HK-2 (cell line): Measurements from ENCODE around the gene RAPGEF1.
A peak's percentile ranks its signal among the peaks of the same experiment; 100 is the strongest.
"Not testable (repeated sequence)": the region's sequence is repeated elsewhere in the genome, so short reads cannot be mapped to it uniquely, and the experiment has no call there.

ENCODE experiments used
- DNase-seq: peaks from one replicate; pipeline ENCODE4 v3.0.0-alpha.2; 2018; ENCODE audit not compliant: unreplicated experiment

Gene RAPGEF1

DNA sequence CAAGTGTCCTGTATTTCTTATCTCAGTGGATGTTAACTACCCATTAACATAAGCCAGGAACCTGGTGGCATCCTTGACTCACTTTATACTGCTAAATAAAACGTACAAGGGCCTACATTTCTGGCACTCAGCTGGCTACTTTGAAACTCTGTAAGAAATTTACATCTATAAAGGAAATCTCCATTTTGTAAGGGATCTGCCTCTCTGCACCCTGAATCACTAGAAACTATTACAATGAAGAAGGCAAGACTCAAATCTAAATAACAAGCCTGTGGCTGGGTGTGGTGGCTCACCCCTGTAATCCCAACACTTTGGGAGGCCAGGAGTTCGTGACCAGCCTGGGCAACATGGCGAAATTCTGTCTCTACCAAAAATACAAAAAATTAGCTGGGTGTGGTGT lies 51.5 kb downstream of the RAPGEF1 start:
- DNase-seq: no peak

DNA sequence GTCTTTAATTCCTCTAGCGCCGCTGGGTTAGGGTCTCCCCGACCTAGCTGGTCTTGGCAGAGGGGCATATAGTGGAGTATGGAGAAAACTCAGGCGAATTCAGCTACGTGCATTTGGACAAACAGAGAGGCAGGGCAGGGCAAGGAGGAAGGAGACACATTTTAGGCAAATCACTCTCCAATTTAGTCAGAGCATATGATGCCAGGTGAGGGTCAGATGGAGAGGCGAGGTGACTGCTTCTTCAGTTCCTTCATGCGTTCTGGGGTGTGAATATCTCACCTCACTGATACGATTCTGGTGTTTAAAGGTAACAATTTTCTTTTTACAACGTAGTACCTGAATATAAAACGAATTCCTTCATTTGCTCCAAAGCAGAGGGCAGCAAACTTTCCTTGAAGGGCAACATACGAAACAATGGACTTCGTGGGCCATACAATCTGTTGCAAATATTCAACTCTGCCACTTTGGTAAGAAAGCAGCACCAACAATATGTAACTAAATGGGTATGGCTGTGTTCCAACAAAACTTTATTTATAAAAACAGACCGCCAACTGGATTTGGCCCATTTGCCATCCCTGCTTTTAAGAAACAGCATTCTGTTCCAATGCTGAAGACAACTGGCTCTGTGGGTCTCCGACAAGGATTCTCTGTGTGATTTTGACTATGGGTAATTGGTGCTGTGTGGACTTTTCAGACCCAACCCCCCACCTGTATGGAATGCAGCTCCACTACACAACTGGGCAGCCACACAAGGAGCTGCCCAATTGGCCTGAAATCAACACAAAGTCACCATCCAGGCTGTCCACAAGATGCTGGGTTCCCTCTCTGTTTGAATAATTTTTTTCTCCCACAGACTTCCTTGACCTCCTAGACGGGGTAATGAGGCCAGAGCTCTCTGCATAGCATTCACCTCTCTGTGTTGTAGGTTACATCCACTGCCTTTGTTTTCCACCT lies 53.8 kb downstream of the RAPGEF1 start:
- no peak for DNase-seq

DNA sequence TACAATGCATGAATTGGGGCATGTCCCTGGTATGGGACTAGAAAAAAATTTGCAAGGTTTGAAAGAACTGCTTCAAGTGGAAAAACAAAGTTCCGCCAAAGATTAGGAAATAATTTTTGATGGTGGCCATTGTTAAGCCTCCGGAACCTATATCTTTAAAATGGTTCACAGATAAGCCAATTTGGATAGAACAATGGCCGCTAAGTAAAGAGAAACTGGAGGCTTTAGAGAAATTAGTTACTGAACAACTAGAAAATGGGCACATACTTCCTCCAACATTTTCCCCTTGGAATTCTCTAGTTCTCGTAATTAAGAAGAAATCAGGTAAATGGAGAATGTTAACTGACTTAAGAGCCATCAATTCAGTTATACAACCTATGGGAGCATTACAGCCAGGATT lies 56.8 kb downstream of the RAPGEF1 start:
- not testable (repeated sequence) for DNase-seq

- DNase-seq: no peak
These were observed 57.6 kb downstream of the RAPGEF1 start for GRCh38 chr9:131682261-131682660.

DNA sequence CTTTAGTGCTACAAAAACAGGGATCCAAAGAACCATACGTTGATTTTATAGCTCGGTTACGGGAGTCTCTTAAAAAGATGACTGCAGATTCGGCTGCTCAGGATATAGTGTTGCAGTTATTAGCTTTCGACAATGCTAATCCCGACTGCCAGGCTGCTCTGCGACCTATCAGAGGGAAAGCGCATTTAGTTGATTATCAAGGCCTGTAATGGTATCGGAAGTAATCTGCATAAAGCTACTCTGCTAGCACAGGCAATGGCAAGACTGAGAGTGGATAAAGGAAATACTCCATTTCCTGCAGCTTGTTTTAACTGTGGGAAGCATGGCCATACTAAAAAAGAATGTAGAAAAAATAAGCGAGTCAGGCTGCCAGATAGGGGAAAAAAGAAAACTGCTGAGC lies 58.0 kb downstream of the RAPGEF1 start:
- not testable (repeated sequence) for DNase-seq

GRCh38 chr9:131681108-131681507 lies 58.8 kb downstream of the RAPGEF1 start:
- not testable (repeated sequence) for DNase-seq

DNA sequence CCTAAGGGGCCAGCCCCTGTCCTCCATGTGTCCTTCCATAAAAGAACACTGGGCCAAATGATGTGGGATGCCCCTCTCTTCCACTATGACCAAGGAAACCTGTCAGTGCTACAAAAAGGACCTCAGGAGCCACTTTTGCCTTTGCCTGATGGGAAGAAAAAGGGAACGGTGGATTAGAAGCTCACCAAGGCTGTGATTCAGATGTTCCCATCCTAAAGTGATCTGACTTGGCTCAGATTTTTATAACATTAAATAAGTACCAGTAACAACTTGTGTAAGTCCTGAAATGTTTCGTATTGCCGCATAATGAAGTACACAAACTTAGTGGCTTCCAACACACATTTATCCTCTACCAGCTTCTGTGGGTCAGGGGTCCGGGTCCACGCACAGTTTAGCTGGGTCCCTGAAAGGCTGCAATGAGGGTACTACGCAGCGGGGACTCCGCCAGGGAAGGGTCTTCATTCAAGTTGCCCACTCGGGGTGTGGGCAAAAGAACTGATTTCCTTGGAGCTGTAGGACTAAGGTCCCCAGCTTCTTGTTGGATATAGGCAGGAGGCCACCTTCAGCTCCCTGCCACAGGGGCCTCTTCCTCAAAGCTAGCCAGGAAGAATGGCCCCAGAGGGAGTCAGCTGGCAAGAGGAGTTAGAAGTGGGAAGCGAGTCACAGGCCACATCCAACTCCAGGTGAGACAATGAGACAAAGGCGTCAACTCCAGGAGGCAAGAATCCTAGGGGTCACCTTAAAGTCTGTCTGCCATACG lies 60.4 kb downstream of the RAPGEF1 start:
- DNase-seq: no peak

GRCh38 chr9:131678499-131679111 lies 61.3 kb downstream of the RAPGEF1 start:
- peak; percentile 74 for DNase-seq

DNA sequence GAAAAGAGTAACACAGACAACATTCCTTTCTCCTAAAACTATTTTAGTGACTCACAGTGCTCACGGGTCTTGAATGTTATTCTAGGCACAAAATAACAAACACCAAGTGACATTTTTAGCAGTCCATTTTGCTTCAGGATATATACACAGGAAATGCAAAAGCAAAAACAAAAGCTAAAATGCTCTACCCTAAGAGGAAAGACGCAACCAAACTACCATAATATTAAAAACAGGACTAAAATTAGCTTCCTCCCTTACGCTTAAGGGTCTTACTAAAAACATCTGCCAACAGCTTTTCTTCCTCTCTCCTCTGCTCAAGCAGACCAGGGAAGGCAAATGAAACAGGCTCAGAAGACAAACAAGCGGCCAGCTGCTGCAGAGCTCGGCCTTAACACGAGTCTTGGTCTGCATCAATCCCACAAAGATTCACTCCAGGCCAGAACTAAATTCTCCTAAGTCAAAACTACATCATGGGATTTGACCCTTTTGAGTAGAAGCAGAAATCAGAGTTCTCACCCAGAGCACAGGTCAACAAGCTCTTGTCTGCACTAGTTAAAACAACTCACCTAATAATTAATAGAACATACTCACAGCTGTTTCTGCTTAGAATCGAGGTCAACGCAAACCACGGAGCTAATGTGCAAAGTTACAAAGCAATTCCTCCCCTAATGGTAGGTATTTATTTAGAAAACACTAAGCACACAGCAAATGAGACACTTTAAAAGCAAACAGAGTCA lies 62.3 kb downstream of the RAPGEF1 start:
- DNase-seq: no peak

DNA sequence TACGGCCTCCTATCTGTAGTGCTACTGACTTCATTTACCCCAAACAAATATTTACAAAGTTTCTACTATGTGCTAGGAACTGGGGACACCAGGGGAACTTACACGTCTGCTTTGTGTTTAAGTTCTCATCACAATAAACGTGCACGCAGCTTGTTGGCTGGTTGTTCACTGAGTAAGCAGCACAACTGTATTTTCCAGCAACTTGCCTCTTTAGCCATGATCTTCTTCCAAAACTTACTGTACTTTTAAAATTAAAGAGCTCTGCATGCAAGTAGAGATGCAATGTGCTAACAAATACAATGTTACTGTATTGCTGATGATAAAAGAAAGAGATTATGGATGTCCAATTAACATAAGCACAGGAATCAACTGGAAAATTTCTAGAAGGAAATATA lies 62.8 kb downstream of the RAPGEF1 start:
- DNase-seq: no peak

- no peak for DNase-seq
These were observed 63.4 kb downstream of the RAPGEF1 start for GRCh38 chr9:131676431-131676972.

DNA sequence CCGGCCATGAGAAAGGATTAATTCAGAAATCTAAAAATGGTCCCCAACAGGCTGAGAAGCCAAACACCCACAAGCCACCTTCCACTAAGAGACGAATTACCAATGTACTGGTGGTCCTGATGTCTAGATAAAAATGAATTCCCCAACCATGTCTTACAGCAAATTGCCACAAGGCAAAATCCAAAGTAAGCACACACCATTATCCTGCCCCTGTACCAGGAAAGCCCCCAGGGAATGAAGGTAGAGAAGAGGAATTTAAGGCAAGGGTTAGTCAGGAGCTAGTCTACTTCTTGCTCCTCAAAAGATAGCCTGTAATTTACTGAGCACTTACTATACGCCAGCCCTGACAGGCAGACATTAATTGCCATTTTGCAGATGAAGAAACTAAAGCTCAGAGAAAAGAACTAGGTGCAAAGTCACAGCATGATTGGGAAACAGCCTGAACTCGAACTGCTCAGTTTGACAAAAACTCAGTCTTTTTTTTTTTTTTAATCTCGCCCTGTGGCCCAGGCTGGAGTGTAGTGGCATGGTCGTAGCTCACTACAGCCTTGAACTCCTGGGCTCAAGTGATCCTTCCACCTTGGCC lies 64.3 kb downstream of the RAPGEF1 start:
- DNase-seq: no peak

DNA sequence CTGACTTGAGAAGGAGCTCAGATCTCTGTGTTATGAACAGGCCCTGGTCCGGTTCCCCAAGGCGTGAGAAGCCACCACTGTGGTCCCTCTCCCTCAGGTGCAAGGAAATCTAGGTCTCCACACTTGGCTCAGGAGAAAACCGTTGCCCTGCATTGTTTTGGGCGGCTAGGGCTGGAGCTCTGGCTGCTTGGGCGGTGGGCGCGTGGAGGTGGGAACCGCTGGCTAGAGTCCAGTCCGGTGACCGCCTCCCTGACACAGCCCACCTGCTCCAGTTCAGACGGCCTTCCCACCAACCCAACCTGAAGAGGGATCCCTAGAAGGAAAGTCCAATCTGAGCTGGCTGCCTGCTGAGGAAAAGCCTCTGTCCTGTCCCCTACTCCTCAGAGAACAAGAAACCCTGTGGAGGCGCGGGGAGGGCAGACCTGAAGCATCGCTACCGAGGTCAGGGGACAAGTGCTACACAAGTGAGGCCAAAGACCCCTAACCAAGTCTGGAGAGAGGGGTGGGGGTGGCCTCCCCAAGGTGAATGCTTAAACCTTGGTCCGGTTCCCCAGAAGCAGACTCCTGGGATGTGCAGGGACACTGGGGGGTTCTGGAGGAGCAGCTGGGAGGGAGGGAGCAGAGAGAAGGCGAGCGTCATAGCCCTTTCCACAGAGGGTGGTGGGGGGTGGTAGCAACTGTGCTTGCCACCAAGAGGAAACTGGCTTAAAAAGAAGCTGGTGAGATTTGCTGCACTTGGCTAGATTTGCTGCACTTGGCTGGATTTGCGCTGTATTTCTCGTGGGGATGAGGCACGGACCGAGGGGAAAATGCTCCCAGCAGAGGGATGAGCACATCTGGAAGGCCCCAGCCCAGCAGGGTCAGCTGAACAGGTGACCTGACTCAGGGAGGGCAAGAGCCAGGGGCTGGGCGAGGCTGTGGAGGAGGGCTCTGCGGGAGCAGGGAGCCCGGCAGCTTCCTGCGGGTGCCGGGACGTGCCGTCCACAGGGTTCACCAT lies 65.2 kb downstream of the RAPGEF1 start:
- DNase-seq: no peak

- DNase-seq: no peak
These were observed 66.3 kb downstream of the RAPGEF1 start for GRCh38 chr9:131673531-131673930.

DNA sequence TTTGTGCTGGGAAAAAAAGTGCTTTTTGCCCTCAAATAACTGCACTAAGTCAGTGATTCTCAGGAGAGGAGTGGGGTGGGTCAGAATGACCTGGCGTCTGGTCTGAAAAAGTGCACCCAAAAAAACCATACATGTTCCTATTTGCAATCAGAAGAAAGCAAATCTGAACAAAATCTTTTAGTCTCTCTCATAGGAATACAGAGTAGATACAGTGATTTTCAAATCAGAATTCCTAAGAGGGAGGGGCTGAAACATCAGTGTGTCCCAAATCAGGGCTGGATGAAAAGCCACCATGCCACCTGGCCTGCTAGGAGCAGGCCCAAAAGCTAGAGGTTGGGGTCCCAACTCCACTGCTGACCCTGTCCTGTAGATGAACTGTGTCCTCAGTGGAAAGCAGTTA lies 66.8 kb downstream of the RAPGEF1 start:
- DNase-seq: no peak

- DNase-seq: no peak
These were observed 67.4 kb downstream of the RAPGEF1 start for GRCh38 chr9:131672451-131672850.

- DNase-seq: no peak
These were observed 68.7 kb downstream of the RAPGEF1 start for GRCh38 chr9:131671133-131671520.

GRCh38 chr9:131670247-131671132 lies 69.4 kb downstream of the RAPGEF1 start:
- no peak for DNase-seq
